ENCODE data around the gene HNRNPA1. TPM values are rescaled to one million over a fixed set of nuclear protein-coding genes. Genes with fewer than 3 reads are reported as not detected.
"Not testable (repeated sequence)": the region's sequence is repeated elsewhere in the genome, so short reads cannot be mapped to it uniquely, and the experiment has no call there.

The HNRNPA1 gene
- total RNA-seq, 1 donor from 2014 or later, result 521 TPM

GRCh38 chr12:54282949-54283593 is 2.5 kb downstream of the HNRNPA1 start:
- Histone ChIP-seq H3K9me3 (no peaks in the 10 kb centered on the region), H3K4me1 (peaks cover 65% of the 10 kb centered on the region), H3K27me3 (no peaks in the 10 kb centered on the region), H3K36me3 (peaks cover 4 to 59% of the 10 kb centered on the region in 2 donors), H3K27ac (no peak overlapping the region), H3K4me3 (peak overlapping the region; percentile 26 to 84)
- intact Hi-C loops (cut with DNase I), result loop anchor here (5.0 kb wide), 1 partner anchor 74 kb away; no protein-coding TSS in a partner anchor
- DNase-seq (ENCODE audit: extremely low spot score in 2 of 2), result no peak
- TF ChIP-seq CTCF (IDR thresholded peaks at IDR 0.05) (no peak), POLR2AphosphoS5 (IDR thresholded peaks at IDR 0.05; ENCODE audit: insufficient read depth in 1 of 2, low read depth in 1 of 2) (no peak), POLR2A (IDR thresholded peaks at IDR 0.05) (no peak)

- Histone ChIP-seq H3K4me1 (peaks cover 55% of the 10 kb centered on the region), H3K36me3 (peaks cover 4 to 70% of the 10 kb centered on the region in 2 donors)
- not testable (repeated sequence) for H3K9me3 ChIP-seq; H3K4me3 ChIP-seq; H3K27ac ChIP-seq; DNase-seq (ENCODE audit: extremely low spot score in 2 of 2); H3K27me3 ChIP-seq
- intact Hi-C loops (cut with DNase I), result loop anchor here (5.0 kb wide), 1 partner anchor 73 kb away; no protein-coding TSS in a partner anchor
Observed at GRCh38 chr12:54284070-54284780, 3.7 kb downstream of the HNRNPA1 start.

- TF ChIP-seq POLR2AphosphoS5 (IDR thresholded peaks at IDR 0.05; ENCODE audit: insufficient read depth in 1 of 2, low read depth in 1 of 2) (no peak), POLR2A (IDR thresholded peaks at IDR 0.05) (no peak), CTCF (IDR thresholded peaks at IDR 0.05) (no peak)
- no peak overlapping the region for H3K4me3 ChIP-seq
- H3K36me3 ChIP-seq, result peaks cover 4 to 70% of the 10 kb centered on the region in 2 donors
- intact Hi-C loops (cut with DNase I), result no loop called here
- no peak for DNase-seq (ENCODE audit: extremely low spot score in 2 of 2)
- H3K4me1 ChIP-seq, result peaks cover 55% of the 10 kb centered on the region
- H3K27ac ChIP-seq, result no peak overlapping the region
- H3K27me3 ChIP-seq, result no peaks in the 10 kb centered on the region
- H3K9me3 ChIP-seq, result no peaks in the 10 kb centered on the region
Observed at GRCh38 chr12:54285150-54286041, 4.9 kb downstream of the HNRNPA1 start.

DNA sequence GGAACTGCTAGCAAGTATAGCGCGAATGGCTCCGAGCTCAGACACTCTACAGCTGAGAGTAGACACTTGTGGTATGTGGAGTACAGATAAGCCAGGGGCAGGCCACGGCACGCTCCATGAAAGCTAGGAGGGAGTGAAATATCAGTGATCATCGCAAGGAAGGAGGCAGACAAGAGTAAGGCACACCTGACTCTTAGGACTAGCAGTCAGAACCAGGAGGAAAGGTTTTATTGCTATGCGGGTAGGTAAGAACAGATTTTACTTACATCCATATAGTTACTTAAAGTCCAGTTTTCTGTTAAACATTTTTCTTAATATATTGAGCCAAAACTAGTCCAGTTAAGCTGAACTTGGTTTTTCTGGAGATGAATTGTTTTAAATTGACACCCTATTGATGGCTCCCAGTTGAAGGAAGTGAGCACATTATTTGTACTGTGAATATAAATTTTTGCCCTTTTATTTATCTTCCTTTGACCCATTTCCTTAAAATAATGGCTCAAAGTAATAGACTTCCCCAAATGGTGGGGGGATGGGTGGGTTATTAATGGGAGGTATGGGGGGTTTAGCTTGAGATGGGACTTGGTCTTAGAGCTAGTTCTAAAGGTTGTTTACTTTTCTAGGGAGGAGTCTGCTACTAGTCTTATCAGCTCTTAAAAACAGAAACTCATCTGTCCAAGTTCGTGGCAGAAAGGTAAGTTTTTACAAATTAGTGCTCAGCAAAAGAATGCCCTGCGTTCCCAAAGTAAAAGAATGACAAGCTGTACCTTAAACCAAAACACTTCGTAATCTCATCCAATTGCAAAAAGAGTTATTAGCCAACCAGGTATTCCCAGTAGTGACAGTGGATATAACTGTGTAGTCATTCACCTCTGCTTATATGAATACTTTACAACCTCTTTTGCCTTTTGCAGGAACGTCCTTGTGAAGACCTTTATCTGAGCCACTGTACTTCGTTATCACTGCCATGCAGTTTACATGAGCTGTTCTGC is 5.8 kb downstream of the HNRNPA1 start:
- no peak for DNase-seq (ENCODE audit: extremely low spot score in 2 of 2)
- no peak overlapping the region for H3K4me3 ChIP-seq
- no peak overlapping the region for H3K27ac ChIP-seq
- peaks cover 52% of the 10 kb centered on the region for H3K4me1 ChIP-seq
- TF ChIP-seq CTCF (IDR thresholded peaks at IDR 0.05) (no peak), POLR2AphosphoS5 (IDR thresholded peaks at IDR 0.05; ENCODE audit: insufficient read depth in 1 of 2, low read depth in 1 of 2) (no peak), POLR2A (IDR thresholded peaks at IDR 0.05) (no peak)
- no peaks in the 10 kb centered on the region for H3K27me3 ChIP-seq
- intact Hi-C loops (cut with DNase I), result no loop called here
- no peaks in the 10 kb centered on the region for H3K9me3 ChIP-seq
- H3K36me3 ChIP-seq, result peaks cover 4 to 70% of the 10 kb centered on the region in 2 donors
